ENCODE data around the gene STUB1. TPM values are rescaled to one million over a fixed set of nuclear protein-coding genes. Genes with fewer than 3 reads are reported as not detected.

The STUB1 gene
- total RNA-seq, 2 experiments from 2014 or later = 57.1 to 61.7 TPM

DNA sequence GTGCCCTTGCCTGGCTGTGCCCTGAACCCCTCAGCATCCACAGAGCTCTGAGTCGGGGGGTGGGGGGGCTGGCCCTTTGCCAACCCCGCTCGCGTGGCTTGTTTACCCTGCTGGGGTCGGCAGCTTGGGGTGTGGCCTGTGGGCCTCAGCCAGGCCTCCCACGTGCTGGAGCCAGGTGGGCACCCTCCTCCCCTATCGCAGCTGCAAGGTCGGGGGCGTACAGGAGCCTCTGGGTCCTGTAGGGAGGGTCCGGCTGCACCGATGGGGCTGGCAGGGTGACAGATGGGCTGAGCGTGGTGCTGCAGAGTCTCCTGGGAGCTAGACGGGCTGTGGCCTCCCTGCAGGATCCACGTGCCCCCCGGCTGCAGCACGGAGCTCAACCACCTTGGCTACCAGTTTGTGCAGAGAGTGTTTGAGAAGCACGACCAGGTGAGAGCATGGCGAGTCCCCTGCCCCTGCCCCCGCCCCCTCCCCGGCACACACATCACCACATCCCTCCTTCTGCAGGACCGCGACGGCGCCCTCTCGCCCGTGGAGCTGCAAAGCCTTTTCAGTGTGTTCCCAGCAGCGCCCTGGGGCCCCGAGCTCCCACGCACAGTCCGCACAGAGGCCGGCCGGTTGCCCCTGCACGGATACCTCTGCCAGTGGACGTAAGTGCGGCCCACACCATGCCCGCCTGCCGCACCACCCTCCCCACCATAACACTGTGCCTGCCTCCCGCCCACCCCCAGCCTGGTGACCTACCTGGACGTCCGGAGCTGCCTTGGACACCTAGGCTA, 8.7 kb upstream of the STUB1 start:
- Mint-ChIP-seq H3K27me3 (peaks cover 4% of the 10 kb centered on the region), H3K4me1 (ENCODE audit: low read depth) (peaks cover 12% of the 10 kb centered on the region), H3K9me3 (no peaks in the 10 kb centered on the region), H3K36me3 (ENCODE audit: low read depth) (peaks cover 10% of the 10 kb centered on the region), H3K4me3 (no peak overlapping the region), H3K27ac (no peak overlapping the region)
- TF ChIP-seq, protein P1, sequence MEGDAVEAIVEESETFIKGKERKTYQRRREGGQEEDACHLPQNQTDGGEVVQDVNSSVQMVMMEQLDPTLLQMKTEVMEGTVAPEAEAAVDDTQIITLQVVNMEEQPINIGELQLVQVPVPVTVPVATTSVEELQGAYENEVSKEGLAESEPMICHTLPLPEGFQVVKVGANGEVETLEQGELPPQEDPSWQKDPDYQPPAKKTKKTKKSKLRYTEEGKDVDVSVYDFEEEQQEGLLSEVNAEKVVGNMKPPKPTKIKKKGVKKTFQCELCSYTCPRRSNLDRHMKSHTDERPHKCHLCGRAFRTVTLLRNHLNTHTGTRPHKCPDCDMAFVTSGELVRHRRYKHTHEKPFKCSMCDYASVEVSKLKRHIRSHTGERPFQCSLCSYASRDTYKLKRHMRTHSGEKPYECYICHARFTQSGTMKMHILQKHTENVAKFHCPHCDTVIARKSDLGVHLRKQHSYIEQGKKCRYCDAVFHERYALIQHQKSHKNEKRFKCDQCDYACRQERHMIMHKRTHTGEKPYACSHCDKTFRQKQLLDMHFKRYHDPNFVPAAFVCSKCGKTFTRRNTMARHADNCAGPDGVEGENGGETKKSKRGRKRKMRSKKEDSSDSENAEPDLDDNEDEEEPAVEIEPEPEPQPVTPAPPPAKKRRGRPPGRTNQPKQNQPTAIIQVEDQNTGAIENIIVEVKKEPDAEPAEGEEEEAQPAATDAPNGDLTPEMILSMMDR (IDR thresholded peaks at IDR 0.05) = no peak
- POLR2A ChIA-PET = interaction anchor here (1.2 to 1.7 kb wide), 3 partner anchors 9 to 35 kb away, joined by 4 to 6 read pairs (median 5); partner anchors contain the start of genes METTL26 and STUB1
- no peak for ATAC-seq
- DNase-seq = no peak
- intact Hi-C loops (cut with micrococcal nuclease) = no loop called here
- CTCF ChIA-PET = no interaction called here

DNA sequence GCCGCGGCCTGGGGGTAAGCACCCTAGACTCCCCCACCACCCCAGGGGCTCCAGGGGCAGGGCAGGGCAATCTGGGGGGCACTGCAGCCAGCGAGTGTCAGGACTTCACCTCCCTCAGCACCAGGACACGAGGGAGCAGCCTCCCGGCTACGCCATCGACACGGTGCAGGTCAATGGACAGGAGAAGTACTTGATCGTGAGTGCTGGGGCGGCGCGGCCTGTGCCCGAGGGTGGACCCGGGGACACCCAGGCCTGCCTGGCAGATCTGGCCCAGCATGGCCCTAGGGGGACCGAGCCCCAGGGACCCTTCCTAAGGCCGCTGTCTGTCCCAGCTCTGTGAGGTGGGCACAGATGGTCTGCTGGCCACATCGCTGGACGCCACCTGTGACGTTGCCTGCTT, 7.8 kb upstream of the STUB1 start:
- TF ChIP-seq, protein P1 (IDR thresholded peaks at IDR 0.05) = no peak
- DNase-seq (no peak), ATAC-seq (no peak)
- H3K27ac Mint-ChIP-seq = no peak overlapping the region
- intact Hi-C loops (cut with micrococcal nuclease) = no loop called here
- H3K4me3 Mint-ChIP-seq = no peak overlapping the region
- peaks cover 10% of the 10 kb centered on the region for H3K36me3 Mint-ChIP-seq (ENCODE audit: low read depth)
- POLR2A ChIA-PET = interaction anchor here (1.2 kb wide), 1 partner anchor 21 kb away, joined by 4 read pairs; no protein-coding TSS in a partner anchor
- CTCF ChIA-PET = no interaction called here
- peaks cover 11% of the 10 kb centered on the region for H3K4me1 Mint-ChIP-seq (ENCODE audit: low read depth)
- H3K27me3 Mint-ChIP-seq = peaks cover 7% of the 10 kb centered on the region
- H3K9me3 Mint-ChIP-seq = no peaks in the 10 kb centered on the region

DNA sequence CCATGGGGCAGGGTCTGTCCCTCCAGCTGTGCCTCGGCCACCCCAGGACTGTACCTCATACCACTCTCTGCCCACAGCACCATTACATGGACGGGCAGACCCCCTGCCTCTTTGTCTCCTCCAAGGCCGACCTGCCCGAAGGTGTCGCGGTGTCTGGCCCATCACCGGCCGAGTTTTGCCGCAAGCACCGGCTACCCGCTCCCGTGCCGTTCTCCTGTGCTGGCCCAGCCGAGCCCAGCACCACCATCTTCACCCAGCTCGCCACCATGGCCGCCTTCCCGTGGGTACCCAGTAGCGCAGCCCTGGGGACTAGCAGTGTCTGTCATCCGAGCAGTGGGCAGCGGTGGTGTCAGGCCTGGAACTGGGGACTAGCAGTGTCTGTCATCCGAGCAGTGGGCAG, 7.4 kb upstream of the STUB1 start:
- H3K9me3 Mint-ChIP-seq = no peaks in the 10 kb centered on the region
- POLR2A ChIA-PET = interaction anchor here (0.8 kb wide), 1 partner anchor 8 kb away, joined by 5 read pairs; no protein-coding TSS in a partner anchor
- no peak for DNase-seq
- peaks cover 7% of the 10 kb centered on the region for H3K27me3 Mint-ChIP-seq
- CTCF ChIA-PET = no interaction called here
- peaks cover 7% of the 10 kb centered on the region for H3K4me1 Mint-ChIP-seq (ENCODE audit: low read depth)
- TF ChIP-seq, protein P1 (IDR thresholded peaks at IDR 0.05) = no peak
- H3K4me3 Mint-ChIP-seq = no peak overlapping the region
- ATAC-seq = no peak
- H3K36me3 Mint-ChIP-seq (ENCODE audit: low read depth) = peaks cover 10% of the 10 kb centered on the region
- no peak overlapping the region for H3K27ac Mint-ChIP-seq
- intact Hi-C loops (cut with micrococcal nuclease) = no loop called here

DNA sequence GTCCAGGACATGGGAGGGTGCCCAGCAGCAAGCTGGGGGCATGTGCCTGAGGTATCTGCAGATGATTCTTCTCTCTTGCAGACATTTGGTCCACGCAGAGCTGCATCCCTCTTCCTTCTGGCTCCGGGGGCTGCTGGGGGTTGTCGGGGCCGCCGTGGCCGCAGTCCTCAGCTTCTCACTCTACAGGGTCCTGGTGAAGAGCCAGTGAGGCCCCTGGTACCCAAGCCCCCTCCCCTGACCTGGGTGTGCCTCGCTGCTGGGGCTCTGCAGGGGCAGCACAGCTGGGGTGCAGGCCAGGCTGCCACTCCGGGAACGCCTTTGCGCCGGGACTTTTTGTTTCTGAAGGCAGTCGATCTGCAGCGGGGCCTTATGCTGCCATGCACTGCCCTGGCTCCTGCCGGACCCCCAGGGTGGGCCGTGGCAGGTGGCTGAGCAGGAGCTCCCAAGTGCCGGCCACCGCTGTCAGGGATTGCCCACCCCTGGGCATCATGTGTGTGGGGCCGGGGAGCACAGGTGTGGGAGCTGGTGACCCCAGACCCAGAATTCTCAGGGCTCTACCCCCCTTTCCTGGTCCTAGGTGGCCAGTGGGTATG, 6.7 kb upstream of the STUB1 start:
- Mint-ChIP-seq H3K27me3 (peaks cover 7% of the 10 kb centered on the region), H3K36me3 (ENCODE audit: low read depth) (peaks cover 10% of the 10 kb centered on the region), H3K4me3 (no peak overlapping the region), H3K4me1 (ENCODE audit: low read depth) (peaks cover 7% of the 10 kb centered on the region), H3K9me3 (no peaks in the 10 kb centered on the region), H3K27ac (no peak overlapping the region)
- ChIA-PET POLR2A (interaction anchor here (0.8 to 1.5 kb wide), 2 partner anchors 9 to 16 kb away, joined by 3 to 5 read pairs; partner anchors contain the start of gene WDR24), CTCF (no interaction called here)
- intact Hi-C loops (cut with micrococcal nuclease) = no loop called here
- ATAC-seq (no peak), DNase-seq (no peak)
- TF ChIP-seq, protein P1 (IDR thresholded peaks at IDR 0.05) = no peak
